Epidermal melanocyte (primary cell): ENCODE results near the gene EBF3.
A peak's percentile ranks its signal among the peaks of the same experiment; 100 is the strongest.

Source experiments
- DNase-seq: peaks from one replicate; pipeline ENCODE4 v3.0.0; 2011; ENCODE audit warnings: low spot score; ENCODE audit not compliant: insufficient read length

EBF3 gene

GRCh38 chr10:129959544-129960480 lies 4.3 kb downstream of the EBF3 start:
- no peak for DNase-seq

- no peak for DNase-seq
Measured at GRCh38 chr10:129958629-129959543, 5.2 kb downstream of the EBF3 start.

- DNase-seq = no peak
Measured at GRCh38 chr10:129958148-129958628, 5.9 kb downstream of the EBF3 start.

GRCh38 chr10:129956876-129957673 lies 7.0 kb downstream of the EBF3 start:
- no peak for DNase-seq

- no peak for DNase-seq
Measured at GRCh38 chr10:129956286-129956670, 7.8 kb downstream of the EBF3 start.

- no peak for DNase-seq
Measured at GRCh38 chr10:129955601-129956285, 8.3 kb downstream of the EBF3 start.

- no peak for DNase-seq
Measured at GRCh38 chr10:129954492-129955315, 9.4 kb downstream of the EBF3 start.

GRCh38 chr10:129953119-129954051 lies 10.7 kb downstream of the EBF3 start:
- peak; percentile 61 for DNase-seq

- DNase-seq = no peak
Measured at GRCh38 chr10:129952378-129953118, 11.5 kb downstream of the EBF3 start.

GRCh38 chr10:129951970-129952265 lies 12.2 kb downstream of the EBF3 start:
- DNase-seq = no peak

GRCh38 chr10:129951101-129951969 lies 12.7 kb downstream of the EBF3 start:
- no peak for DNase-seq

GRCh38 chr10:129950676-129951075 lies 13.4 kb downstream of the EBF3 start:
- DNase-seq = no peak

GRCh38 chr10:129949891-129950291 lies 14.2 kb downstream of the EBF3 start:
- no peak for DNase-seq

- DNase-seq = no peak
Measured at GRCh38 chr10:129949411-129949810, 14.7 kb downstream of the EBF3 start.

GRCh38 chr10:129946859-129947258 lies 17.2 kb downstream of the EBF3 start:
- DNase-seq = no peak

GRCh38 chr10:129945941-129946760 lies 17.9 kb downstream of the EBF3 start:
- DNase-seq = no peak
